Measurements from ENCODE around the gene CNTN3.

Gene CNTN3

DNA sequence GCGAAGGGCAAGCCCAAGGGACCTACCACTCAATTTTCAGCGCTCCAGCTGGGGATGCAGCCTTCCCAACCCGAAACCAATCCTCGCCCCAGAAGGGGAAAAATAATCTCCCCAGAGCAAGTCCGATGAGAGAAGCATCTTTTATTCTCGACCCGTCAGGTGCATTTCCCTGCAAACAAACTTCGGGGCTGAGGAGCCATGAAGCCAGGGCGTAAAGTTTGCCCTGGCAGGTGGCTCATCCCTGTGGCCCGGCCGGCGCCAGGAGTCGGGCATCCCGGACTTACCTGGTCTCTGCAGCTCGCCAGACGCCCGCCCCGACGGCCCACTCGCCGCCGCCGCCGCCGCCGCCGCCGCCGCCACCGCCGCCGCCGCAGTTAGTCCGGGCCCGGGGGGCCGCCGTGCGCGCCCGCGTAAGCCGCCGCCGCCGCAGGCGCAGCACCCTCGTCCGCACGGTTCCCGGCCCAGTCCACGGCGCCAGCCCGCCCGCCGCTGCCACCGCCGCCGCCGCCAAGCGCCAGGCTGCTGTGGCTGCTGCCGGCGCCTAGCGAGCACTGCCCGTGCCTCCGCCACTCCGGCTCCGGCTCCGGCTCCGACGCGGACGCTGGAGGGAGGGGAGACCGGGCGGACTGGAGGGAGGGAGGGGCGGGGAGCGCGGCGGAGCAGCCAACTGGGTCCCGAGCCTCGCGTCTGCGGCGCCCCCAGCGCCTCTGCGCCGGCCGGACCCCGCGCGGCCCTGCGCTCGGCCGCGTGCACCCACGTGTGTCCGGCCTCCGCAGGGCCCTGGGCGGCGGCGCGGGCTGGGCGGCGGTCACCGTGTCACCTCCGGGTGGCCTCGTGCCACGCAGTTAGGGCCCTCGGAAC is at the start of gene CNTN3:
TSS of gene CNTN3 (minus strand) at position 553 of the 861 bp plus-strand sequence. CDS start 93,547 bp downstream, outside the sequence.
- no peaks in the 10 kb centered on the region for H3K9me3 Mint-ChIP-seq
- peaks cover 14 to 29% of the 10 kb centered on the region in 2 donors for H3K27me3 Mint-ChIP-seq
- no peak within 1 kb of the TSS for H3K27ac Mint-ChIP-seq
- ATAC-seq (replicated peaks) (no peak), DNase-seq (no peak)
- no peak within 1 kb of the TSS for H3K4me3 Mint-ChIP-seq
- H3K4me1 Mint-ChIP-seq, result no peaks in the 10 kb centered on the region
- H3K36me3 Mint-ChIP-seq, result no peaks in the 10 kb centered on the region

DNA sequence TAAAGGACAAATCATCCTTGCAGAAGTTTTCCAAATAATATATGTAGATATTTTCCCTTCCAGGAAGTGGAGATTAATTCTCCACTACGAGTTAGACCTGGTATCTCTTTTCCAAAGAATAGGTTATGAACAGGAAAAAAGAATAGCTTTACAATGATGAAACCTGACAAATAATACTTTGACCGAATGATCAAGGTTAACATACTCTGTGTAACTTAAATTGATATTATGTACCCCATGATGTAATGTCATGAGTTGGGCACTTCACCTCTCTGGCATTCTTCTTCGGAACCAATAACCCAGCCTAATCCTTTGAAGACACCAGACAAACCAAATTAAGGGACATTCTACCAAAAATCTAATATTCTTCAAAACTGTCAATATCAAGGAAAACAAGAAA is 48.7 kb upstream of the CNTN3 start:
- Mint-ChIP-seq H3K36me3 (no peaks in the 10 kb centered on the region), H3K27ac (no peak overlapping the region), H3K4me3 (no peak overlapping the region), H3K9me3 (peaks cover 8 to 11% of the 10 kb centered on the region in 2 donors), H3K4me1 (no peaks in the 10 kb centered on the region), H3K27me3 (no peaks in the 10 kb centered on the region)
- DNase-seq (no peak), ATAC-seq (replicated peaks) (no peak)

DNA sequence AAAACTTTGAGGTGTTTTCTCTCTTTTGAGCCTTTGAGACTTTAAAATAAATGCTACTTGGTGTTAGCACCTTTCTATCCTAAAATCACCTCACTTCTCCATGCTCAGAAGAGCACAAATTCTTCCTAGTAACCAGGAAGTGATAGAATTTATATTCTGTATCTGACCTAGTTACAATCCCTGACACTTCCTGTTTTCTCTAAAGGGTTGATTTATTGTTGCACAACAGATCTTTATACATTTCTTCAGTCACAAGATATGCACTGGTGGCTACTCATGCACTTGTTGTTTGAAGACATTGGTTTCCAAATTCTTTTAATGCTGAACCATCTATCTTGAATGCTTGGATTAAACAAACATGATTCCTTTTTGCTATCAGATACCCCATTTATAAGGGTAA is 47.2 kb upstream of the CNTN3 start:
- Mint-ChIP-seq H3K4me1 (no peaks in the 10 kb centered on the region), H3K9me3 (peaks cover 0 to 4% of the 10 kb centered on the region in 2 donors), H3K4me3 (no peak overlapping the region), H3K36me3 (no peaks in the 10 kb centered on the region), H3K27me3 (no peaks in the 10 kb centered on the region), H3K27ac (no peak overlapping the region)
- DNase-seq (no peak), ATAC-seq (replicated peaks) (no peak)

DNA sequence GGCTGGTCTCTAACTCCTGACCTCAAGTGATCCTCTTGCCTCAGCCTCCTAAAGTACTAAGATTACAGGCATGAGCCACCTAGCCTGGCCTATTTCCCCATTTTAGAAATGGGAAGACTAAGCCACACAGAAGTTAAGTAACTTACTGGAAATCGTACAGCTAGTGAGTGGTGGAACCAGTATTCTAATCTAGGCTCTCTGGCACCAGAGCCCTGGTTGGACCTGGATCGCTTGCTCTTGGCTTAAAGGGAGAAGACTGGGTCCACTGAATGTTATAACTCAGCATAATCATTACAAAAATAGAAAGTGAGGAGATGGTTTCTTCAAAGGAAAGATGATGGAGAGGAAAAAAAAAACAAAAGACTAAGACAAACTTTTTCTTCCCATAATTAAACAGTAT is 37.4 kb upstream of the CNTN3 start:
- no peak overlapping the region for H3K4me3 Mint-ChIP-seq

DNA sequence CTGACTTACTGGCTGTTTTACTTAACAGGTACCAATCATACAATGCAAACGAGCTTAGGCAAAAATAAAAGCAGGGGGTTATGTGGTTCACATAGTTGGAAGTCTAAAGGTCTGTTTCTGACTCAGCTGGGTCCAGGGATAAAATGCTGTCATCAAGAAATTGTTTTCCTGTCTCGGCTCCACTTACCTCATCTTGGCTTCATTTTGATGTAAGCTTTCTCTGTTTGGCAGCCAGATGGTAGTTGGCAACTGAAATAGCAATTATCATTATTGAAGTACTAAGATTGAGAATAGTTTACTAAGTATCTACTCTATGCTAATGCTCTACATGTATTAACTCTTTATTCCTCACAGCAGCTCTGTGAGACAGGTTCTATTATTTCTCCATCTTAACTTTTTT is 36.8 kb upstream of the CNTN3 start:
- Mint-ChIP-seq H3K36me3 (no peaks in the 10 kb centered on the region), H3K4me3 (no peak overlapping the region), H3K27me3 (no peaks in the 10 kb centered on the region), H3K9me3 (peaks cover 1 to 3% of the 10 kb centered on the region in 2 donors), H3K27ac (no peak overlapping the region), H3K4me1 (no peaks in the 10 kb centered on the region)
- no peak for ATAC-seq (replicated peaks)
- no peak for DNase-seq

More for the DNA sequence above, 37.4 kb upstream of the CNTN3 start:
- H3K36me3 Mint-ChIP-seq, result no peaks in the 10 kb centered on the region
- H3K9me3 Mint-ChIP-seq, result peaks cover 1 to 3% of the 10 kb centered on the region in 2 donors
- no peak overlapping the region for H3K27ac Mint-ChIP-seq
- DNase-seq (no peak), ATAC-seq (replicated peaks) (no peak)
- H3K4me1 Mint-ChIP-seq, result no peaks in the 10 kb centered on the region
- no peaks in the 10 kb centered on the region for H3K27me3 Mint-ChIP-seq

DNA sequence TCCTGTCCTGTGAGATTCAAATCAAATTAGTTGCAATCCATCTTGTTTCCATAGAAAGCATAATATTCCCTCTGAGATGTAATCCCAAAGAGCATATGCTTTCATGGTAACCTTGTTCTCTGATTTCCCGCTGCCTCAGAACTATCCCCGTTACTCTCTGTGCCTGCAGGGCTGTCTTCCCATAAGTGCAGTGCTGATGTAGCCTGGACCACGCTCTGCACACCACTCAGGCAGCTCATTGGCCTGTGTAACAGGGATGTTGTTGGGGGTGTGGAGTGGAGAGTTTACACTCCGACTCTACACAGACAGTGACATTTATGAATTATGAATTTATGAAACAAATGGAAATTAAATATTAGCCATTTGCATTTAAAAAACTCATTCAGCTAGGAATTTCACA is 33.6 kb upstream of the CNTN3 start:
- Mint-ChIP-seq H3K27me3 (no peaks in the 10 kb centered on the region), H3K27ac (no peak overlapping the region), H3K9me3 (peaks cover 0 to 1% of the 10 kb centered on the region in 2 donors), H3K4me1 (no peaks in the 10 kb centered on the region), H3K36me3 (no peaks in the 10 kb centered on the region), H3K4me3 (no peak overlapping the region)
- DNase-seq, result no peak
- ATAC-seq (replicated peaks), result no peak

DNA sequence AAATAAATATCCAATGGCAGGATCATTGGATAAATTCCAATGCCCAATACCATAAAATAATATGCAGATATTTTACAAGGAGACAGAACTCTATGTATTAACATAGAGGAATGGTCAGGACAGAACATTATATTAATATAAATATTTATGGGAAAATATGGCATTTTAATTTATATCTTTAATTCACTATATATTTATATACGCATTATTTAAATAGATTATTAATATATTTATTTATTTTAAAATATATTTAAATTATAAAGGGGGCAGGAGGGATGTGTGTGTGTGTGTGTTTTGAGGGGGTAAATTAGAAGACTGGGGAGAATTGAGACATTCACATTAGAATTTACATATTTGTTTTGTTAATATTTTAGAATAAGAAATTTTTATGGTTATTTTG is 31.6 kb upstream of the CNTN3 start:
- no peaks in the 10 kb centered on the region for H3K4me1 Mint-ChIP-seq
- no peaks in the 10 kb centered on the region for H3K27me3 Mint-ChIP-seq
- H3K27ac Mint-ChIP-seq, result no peak overlapping the region
- no peaks in the 10 kb centered on the region for H3K36me3 Mint-ChIP-seq
- H3K4me3 Mint-ChIP-seq, result no peak overlapping the region
- DNase-seq (no peak), ATAC-seq (replicated peaks) (no peak)
- peaks cover 0 to 1% of the 10 kb centered on the region in 2 donors for H3K9me3 Mint-ChIP-seq

DNA sequence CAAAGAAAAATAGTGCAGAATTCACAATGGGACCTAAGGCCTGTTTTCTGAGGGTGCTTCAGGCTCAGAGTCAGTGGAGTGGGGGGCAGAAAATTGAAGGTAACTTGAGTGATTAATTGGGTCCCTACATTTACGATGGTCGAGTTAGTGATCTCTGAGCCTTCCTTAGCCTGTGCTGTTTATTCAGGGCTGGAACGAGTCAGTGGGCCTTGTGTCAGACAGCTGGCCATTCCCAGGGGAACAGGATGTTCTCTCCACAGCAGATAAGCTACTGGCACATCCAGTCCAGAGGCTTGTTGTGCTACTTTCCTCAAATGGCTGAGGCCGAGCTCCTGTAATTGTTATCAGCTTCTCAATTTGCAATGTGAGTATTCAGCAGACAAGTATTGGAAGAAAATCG is 29.2 kb upstream of the CNTN3 start:
- H3K27me3 Mint-ChIP-seq, result no peaks in the 10 kb centered on the region
- DNase-seq, result no peak
- no peak for ATAC-seq (replicated peaks)
- no peak overlapping the region for H3K27ac Mint-ChIP-seq
- no peak overlapping the region for H3K4me3 Mint-ChIP-seq
- H3K9me3 Mint-ChIP-seq, result peaks cover 1 to 2% of the 10 kb centered on the region in 2 donors
- no peaks in the 10 kb centered on the region for H3K4me1 Mint-ChIP-seq
- H3K36me3 Mint-ChIP-seq, result no peaks in the 10 kb centered on the region

DNA sequence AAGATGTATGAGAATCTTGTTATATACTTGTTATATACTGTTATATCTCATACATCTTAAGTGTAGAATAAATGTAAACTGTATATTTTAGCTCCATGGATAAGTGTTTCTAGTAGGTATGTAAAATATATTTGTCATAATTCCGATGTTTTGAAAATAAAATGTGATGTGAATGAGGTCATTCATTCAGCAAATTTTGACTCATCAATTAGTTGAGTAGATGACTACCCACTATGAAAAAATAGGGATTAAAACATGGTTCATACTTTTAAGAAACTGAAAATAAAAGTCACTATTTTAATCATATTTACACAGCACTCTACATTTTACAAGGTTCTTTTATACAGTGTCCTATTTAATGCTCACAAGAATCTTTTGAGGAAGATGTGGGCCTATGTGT is 28.4 kb upstream of the CNTN3 start:
- ATAC-seq (replicated peaks) (no peak), DNase-seq (no peak)
- Mint-ChIP-seq H3K9me3 (peaks cover 1 to 3% of the 10 kb centered on the region in 2 donors), H3K4me1 (no peaks in the 10 kb centered on the region), H3K4me3 (no peak overlapping the region), H3K27me3 (no peaks in the 10 kb centered on the region), H3K27ac (no peak overlapping the region), H3K36me3 (no peaks in the 10 kb centered on the region)

DNA sequence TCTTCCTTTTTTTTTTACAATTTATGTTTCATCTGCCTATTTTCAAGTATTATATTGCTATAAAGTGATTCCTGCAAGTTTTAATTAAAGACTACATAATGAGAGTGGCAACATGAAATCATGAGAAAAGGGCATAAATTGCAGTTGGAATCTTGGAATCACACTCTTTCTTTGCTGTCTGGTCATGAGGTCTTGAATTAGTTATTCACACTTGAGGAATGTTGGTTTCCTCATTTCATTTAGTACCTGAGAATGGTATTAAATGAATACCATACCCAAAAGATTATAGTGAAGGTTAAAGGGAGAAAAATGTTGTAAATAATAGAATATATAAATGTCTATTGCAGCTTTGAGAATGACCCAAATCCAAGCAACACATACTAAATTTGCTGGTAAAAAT is 25.8 kb upstream of the CNTN3 start:
- Mint-ChIP-seq H3K4me3 (no peak overlapping the region), H3K4me1 (no peaks in the 10 kb centered on the region), H3K27ac (no peak overlapping the region), H3K36me3 (no peaks in the 10 kb centered on the region), H3K27me3 (no peaks in the 10 kb centered on the region), H3K9me3 (peaks cover 3 to 4% of the 10 kb centered on the region in 2 donors)
- no peak for ATAC-seq (replicated peaks)
- no peak for DNase-seq

DNA sequence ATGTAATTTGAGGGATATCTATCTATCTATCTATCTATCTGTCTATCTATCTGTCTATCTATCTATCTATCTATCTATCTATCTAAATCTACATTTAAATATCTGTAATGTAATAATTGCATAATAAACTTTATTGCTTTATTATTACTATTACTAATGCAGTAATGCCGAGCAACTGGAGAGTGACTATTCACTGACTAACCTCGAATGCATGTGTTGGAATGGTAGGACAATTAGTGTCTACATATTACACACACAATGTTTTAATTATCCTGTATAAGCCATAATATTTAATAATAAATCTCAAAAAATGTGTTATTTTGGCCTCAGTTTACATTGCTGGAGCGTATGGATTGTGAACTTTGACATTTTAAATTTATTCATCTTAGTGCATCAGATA is 25.2 kb upstream of the CNTN3 start:
- H3K27ac Mint-ChIP-seq, result no peak overlapping the region
- DNase-seq (no peak), ATAC-seq (replicated peaks) (no peak)
- H3K4me1 Mint-ChIP-seq, result no peaks in the 10 kb centered on the region
- H3K27me3 Mint-ChIP-seq, result no peaks in the 10 kb centered on the region
- no peak overlapping the region for H3K4me3 Mint-ChIP-seq
- H3K9me3 Mint-ChIP-seq, result peaks cover 3 to 4% of the 10 kb centered on the region in 2 donors
- H3K36me3 Mint-ChIP-seq, result no peaks in the 10 kb centered on the region

DNA sequence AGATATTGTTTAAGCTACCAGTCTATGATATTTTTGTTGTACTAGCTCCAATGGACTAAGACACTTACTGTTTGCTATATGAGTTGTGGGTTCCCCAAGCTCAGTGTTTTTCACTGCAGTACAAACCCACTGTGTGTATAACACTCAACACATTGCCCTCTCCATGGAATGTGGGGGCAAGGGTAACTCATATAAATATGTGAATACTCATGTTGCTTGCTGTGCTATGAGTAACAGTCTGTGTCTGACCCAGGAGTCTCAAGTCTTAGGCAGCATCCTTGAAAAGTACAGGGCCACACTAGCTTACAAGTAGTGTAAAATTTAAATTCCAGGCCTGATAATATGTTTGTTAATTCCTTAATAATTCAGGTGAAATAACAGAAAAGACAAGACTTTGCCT is 22.5 kb upstream of the CNTN3 start:
- DNase-seq, result no peak
- Mint-ChIP-seq H3K4me1 (no peaks in the 10 kb centered on the region), H3K36me3 (no peaks in the 10 kb centered on the region), H3K27ac (no peak overlapping the region), H3K4me3 (no peak overlapping the region), H3K9me3 (peaks cover 3% of the 10 kb centered on the region in 2 donors), H3K27me3 (no peaks in the 10 kb centered on the region)
- no peak for ATAC-seq (replicated peaks)

DNA sequence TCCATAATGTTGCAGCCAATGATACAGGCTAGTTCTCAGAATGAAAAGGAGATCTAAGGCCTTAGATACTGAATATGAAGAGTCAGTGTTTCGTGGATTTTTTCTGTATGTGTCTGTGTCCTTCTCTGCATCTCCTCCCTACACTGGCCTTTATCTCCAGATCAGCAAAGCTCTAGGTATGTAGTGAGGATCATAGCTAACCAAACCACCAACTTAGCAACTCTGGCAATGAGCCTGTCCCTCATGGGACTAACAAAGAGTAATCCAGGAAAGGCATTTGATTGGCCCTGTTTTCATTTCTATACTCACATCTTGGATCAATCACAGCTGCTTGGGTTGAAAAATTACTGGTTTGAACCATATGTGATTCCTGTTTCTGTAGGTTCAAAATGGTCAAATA is 18.6 kb upstream of the CNTN3 start:
- Mint-ChIP-seq H3K4me1 (no peaks in the 10 kb centered on the region), H3K27ac (no peak overlapping the region), H3K27me3 (no peaks in the 10 kb centered on the region), H3K36me3 (no peaks in the 10 kb centered on the region), H3K9me3 (peaks cover 0 to 3% of the 10 kb centered on the region in 2 donors), H3K4me3 (no peak overlapping the region)
- DNase-seq (no peak), ATAC-seq (replicated peaks) (no peak)

DNA sequence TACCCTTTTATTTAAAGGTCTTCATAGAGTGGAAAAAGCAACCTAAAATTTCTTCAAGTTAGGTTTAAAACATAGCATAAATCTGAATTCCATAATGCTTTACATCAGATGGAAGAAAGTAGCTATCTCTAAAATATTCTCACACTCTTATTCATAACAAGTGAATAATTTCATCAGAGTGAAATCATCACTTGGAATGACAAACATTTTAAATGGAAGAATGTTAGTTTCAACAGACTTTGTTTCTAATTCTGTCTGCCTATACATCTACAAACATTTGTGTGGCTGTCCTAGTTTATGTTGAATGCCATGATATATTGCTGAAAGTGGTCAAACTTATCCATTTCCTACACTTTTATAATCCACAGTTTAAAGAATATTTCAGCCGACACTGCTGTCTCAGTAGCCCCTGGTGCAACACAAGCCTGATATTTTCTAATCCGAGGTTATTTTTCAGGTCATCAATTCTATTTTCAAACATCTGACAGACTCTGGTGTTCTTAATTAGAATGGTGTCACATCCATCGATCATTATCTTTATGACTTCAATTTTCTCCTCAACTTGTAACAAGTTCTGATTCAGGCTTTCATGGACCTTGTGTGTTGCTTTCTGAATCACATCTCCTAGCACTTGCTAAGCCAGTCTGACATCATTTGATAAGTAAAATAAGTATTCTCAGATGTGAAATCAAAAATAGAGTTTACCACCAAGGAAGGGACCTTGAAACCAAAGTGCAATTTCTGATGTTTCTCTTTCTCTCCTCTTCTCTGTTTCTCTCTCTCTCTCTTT is 17.1 kb upstream of the CNTN3 start:
- Mint-ChIP-seq H3K27me3 (no peaks in the 10 kb centered on the region), H3K4me3 (no peak overlapping the region), H3K9me3 (peaks cover 0 to 2% of the 10 kb centered on the region in 2 donors), H3K36me3 (no peaks in the 10 kb centered on the region), H3K27ac (no peak overlapping the region), H3K4me1 (no peaks in the 10 kb centered on the region)
- DNase-seq (no peak), ATAC-seq (replicated peaks) (no peak)

DNA sequence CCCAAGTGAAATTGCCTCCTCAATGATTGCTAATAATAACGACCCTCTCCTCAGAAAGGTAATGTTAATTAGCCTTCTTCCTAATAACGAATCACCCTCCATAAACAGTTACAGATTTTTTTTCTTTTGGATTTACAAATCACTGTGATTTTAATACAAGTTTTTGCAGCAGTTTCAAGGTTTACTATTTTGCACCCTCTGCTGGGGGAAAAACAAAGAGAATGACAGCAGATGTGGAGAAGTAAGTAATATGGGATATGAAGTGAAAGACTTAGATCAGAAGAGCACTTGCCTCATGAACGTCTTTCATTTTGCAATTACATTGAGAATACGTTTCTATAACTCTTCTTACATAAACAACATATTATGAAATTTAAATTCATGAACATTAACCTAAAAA is 16.1 kb upstream of the CNTN3 start:
- no peaks in the 10 kb centered on the region for H3K27me3 Mint-ChIP-seq

More for the DNA sequence above, 16.1 kb upstream of the CNTN3 start:
- DNase-seq, result no peak
- H3K27ac Mint-ChIP-seq, result no peak overlapping the region
- H3K4me3 Mint-ChIP-seq, result no peak overlapping the region
- H3K36me3 Mint-ChIP-seq, result no peaks in the 10 kb centered on the region
- no peak for ATAC-seq (replicated peaks)
- no peaks in the 10 kb centered on the region for H3K4me1 Mint-ChIP-seq
- no peaks in the 10 kb centered on the region for H3K9me3 Mint-ChIP-seq
